ENCODE measurements around the gene BPTF.

GRCh38 chr17:67785504-67785903 lies 39.8 kb upstream of the BPTF start:
- TF ChIP-seq CTCF (IDR thresholded peaks at IDR 0.05; ENCODE audit: borderline replicate concordance, extremely low read depth, low read length, poor library complexity, severe bottlenecking) (no peak), EZH2 (IDR thresholded peaks at IDR 0.05; ENCODE audit: borderline replicate concordance, low read depth, low read length, severe bottlenecking) (no peak)
